Fibroblast of mammary gland (primary cell): ENCODE measurements around the gene LEKR1.

Experiments used
- DNase-seq: peaks from one replicate; pipeline ENCODE4 v3.0.0-alpha.2; 2010; ENCODE audit warnings: low read depth
- H3K4me3 ChIP-seq: 2 replicates; pipeline ENCODE4 v1.5.1; 2011; ENCODE audit warnings: low read depth, mild to moderate bottlenecking, low read length, moderate library complexity; ENCODE audit not compliant: control insufficient read depth
- TF ChIP-seq, protein P1 (sequence below): conservative IDR thresholded peaks from 2 replicates; pipeline ENCODE4 v1.5.1; 2011; ENCODE audit warnings: low read depth, low read length, inconsistent platforms; ENCODE audit not compliant: control insufficient read depth, insufficient read depth

The LEKR1 gene

DNA sequence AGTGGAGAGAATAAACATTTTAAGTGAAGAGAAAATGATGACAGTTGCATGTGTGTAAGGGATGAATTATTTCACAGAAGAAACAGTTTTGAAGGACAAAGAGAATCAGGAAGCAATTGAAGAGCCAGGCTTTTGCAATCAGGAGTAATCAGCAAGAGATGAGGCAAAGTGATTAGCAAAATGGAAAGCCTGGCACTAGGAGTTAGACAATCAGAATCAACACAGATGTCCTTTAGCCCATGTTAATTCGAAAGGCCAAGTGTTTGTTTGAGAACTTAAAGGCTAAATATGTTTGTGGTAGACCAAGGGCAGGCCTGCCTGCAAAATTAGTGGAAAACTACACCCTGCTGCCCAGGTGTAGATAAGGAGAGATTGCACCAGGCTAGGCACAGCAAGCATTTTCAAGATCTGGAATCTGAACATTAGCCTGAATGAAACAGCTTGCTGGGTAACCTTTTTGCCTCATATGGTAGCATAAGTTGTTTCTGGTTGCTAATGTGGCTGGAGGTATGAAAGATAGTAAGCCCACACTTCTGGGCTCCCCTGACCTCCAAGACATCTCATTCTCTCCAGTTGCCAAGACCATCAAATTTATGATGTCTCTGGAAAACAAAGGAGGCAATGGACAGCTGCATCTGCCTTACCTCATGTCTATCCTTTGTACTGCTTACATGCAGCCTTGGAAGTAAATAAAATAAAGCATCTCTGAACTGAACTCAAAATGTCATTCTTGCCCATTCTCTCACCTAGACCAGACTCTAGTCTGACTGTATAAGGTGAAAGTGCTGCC lies 22.0 kb upstream of the LEKR1 start:
- TF ChIP-seq, protein P1, sequence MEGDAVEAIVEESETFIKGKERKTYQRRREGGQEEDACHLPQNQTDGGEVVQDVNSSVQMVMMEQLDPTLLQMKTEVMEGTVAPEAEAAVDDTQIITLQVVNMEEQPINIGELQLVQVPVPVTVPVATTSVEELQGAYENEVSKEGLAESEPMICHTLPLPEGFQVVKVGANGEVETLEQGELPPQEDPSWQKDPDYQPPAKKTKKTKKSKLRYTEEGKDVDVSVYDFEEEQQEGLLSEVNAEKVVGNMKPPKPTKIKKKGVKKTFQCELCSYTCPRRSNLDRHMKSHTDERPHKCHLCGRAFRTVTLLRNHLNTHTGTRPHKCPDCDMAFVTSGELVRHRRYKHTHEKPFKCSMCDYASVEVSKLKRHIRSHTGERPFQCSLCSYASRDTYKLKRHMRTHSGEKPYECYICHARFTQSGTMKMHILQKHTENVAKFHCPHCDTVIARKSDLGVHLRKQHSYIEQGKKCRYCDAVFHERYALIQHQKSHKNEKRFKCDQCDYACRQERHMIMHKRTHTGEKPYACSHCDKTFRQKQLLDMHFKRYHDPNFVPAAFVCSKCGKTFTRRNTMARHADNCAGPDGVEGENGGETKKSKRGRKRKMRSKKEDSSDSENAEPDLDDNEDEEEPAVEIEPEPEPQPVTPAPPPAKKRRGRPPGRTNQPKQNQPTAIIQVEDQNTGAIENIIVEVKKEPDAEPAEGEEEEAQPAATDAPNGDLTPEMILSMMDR, result no peak
- DNase-seq, result no peak

DNA sequence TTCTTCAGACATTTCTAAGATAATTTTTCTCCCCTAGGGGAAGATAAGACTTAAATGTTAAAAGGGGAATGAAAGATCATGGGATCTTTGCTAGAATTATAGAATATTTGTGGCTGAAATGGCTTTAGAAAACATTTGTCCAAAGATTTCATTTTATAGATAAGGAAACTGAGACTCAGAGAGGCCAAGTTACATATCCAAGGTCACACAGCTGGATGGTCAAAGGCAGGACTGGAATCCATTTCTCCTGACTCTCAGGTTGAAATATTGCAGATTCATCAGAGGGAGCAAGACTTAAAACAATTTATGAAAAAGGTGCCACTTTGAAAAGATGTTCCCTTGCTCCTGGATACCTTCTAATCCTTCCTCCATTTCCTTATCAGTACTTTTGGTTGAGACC lies 19.5 kb upstream of the LEKR1 start:
- H3K4me3 ChIP-seq, result no peak overlapping the region
- DNase-seq, result no peak
- TF ChIP-seq, protein P1, result no peak

More for the DNA sequence above, 22.0 kb upstream of the LEKR1 start:
- no peak overlapping the region for H3K4me3 ChIP-seq

DNA sequence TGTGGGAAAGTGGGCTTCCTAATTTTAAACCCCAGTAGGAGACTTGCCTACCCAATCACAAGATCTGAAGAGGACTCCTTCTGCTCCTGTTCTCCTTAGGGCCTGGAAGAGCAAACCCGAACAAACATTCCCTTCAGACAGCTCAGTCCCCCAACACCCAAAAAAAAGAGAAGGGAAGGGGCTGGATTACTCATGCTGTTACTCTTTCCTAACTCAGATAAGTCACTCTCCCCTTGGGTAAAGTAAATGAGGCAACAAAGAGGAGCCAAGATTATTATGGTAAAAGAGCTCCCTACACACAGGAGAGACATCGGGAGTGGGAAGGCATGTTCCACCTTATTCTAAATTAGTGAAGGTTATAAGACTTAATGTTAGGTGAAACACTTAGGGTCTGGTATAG lies 18.1 kb upstream of the LEKR1 start:
- TF ChIP-seq, protein P1, result no peak
- peak; percentile 78 for DNase-seq
- no peak overlapping the region for H3K4me3 ChIP-seq

DNA sequence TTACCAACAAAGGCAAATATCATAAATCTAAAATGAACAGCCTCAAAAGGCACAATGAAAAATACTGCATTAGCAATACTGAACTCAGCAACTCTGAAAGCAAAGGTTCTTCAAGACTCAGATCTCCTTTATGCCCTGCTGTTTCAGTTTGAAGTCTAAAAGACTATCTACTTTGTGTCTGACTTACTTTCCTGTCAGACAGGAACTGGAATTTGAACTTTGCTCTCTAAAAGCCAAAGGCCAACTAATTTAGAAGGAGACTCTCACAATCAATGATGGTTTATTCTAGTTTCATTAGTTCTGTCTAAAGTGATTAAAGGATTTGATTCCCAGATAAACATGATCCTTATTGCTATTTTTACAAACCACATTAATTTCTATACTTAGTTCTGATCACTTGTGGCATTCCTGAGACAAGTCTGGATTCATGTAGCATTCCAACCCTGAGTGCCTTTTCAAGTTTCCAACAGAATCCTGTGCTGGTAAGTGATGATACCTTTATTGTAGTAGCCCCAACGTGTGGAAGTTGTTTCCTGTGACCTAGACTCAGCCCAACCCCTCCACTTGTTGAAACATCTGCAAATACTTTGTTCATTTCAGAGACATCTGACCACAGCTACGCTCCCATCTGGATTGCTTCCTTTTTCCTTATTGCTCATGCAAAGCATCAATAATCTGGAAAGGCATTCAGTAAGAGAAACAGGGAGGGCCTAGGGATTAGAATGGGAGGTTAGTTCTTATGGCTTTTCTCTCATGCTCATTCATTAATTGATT lies 14.9 kb upstream of the LEKR1 start:
- H3K4me3 ChIP-seq, result no peak overlapping the region
- TF ChIP-seq, protein P1, result no peak
- peak; percentile 92 for DNase-seq

DNA sequence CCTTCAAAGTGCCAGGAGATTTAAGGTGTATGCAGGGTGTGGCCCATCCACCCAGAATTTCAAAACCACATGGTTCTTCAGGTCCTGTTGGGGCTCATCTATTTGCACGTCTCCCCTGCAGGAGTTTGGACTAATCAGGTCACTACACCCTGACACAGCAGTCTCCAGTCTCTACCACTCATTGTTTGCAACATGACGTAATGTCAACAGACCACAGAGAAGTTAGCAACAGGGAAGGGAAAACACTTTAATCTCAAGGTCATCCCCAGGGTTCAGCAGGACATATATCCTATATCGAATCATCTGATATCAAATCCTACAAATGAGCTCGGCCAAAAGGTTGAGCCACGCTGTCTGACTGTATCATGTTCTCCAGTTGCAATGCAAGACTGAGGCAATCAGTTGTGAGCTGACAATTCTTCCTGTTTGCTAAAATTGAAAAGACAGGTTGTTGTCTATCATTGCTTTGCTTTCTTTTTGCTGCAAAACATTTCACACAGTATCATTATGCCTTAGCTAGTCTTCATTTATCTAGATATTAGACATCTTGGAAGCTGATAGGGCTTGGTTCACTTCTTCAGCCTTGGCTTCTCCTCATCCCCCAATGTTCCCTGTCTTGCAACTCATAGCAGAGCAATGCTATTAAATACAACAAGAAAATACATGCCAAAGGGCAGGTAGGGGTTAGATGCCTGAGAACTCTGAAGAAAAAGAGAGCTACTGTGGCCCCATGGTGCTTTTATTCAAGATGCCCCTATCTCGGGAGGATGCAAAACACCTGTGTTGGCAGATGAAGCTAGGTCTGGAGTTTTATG lies 13.4 kb upstream of the LEKR1 start:
- TF ChIP-seq, protein P1, result no peak
- peak; percentile 60 for DNase-seq
- H3K4me3 ChIP-seq, result no peak overlapping the region

DNA sequence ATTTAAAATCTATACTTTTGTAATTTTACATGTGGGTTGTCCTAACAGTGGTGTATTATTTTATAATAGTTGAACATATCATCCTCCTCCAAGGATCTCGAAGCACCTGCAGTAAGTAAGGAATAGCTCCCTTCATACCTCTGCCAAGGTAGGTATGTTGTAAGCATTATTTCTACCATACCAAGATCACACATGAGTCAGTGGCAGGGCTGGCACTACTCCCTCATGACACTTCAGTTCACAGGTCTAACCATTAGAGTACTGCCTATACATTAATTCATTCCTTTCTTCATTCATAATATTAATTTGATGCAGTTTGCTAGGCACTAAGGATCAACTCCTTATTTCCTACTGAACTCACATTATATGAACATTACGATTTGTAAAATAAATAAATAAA lies 11.9 kb upstream of the LEKR1 start:
- no peak for DNase-seq
- TF ChIP-seq, protein P1, result no peak
- H3K4me3 ChIP-seq, result no peak overlapping the region
